ENCODE measurements around the gene DCXR. TPM values are rescaled to one million over a fixed set of nuclear protein-coding genes. Genes with fewer than 3 reads are reported as not detected.

The DCXR gene
- total and polyA plus RNA-seq, 2 of the 13 experiments (the other 11 are each of a cell fraction or from before 2014, with no cell fraction given) = 287 to 311 TPM

DNA sequence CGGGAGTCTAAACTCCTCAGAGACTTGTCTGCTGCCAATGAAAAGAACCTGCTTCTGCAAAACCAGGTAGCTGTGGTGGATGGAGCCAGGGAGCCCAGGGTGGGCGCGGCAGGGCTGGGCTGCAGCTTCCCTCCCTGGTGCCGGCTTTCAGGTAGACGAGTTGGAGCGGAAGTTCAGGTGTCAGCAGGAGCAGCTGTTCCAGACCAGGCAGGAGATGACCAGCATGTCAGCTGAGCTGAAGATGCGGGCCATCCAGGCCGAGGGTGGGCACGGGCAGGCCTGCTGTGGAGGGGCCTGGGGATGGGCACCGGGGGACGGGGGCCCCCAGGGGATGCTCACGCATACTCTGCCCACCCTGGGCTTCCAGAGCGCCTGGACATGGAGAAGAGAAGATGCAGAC is 9.3 kb downstream of the DCXR start:
- Histone ChIP-seq H3K4me2 (ENCODE audit: low read depth, low read length) (no peak overlapping the region), H3K27ac (ENCODE audit: extremely low read length, insufficient read depth, low read length) (no peak overlapping the region), H3K27me3 (ENCODE audit: control insufficient read depth in 1 of 2, insufficient read depth in 2 of 2, low read length in 2 of 2) (no peaks in the 10 kb centered on the region), H4K20me1 (ENCODE audit: insufficient read depth, low read length) (no peaks in the 10 kb centered on the region), H3K9me3 (ENCODE audit: low read length) (no peaks in the 10 kb centered on the region), H3K4me3 (replicated peaks in 1 of 3; ENCODE audit: insufficient read depth in 1 of 3, low read depth in 2 of 3, low read length in 3 of 3) (no peak overlapping the region), H2AFZ (ENCODE audit: low read length) (no peak overlapping the region), H3K9ac (ENCODE audit: insufficient read depth, low read depth, low read length) (no peak overlapping the region), H3K36me3 (replicated peaks in 1 of 2; ENCODE audit: control insufficient read depth in 1 of 2, insufficient read depth in 2 of 2, low read length in 2 of 2) (peaks cover 9 to 11% of the 10 kb centered on the region in 2 experiments; a peak in 4 of 5 replicates), H3K4me1 (ENCODE audit: insufficient read depth, low read length) (peaks cover 33% of the 10 kb centered on the region), H3K79me2 (ENCODE audit: insufficient read depth, low read length) (peaks cover 13% of the 10 kb centered on the region)
- intact Hi-C loops (cut with micrococcal nuclease; ENCODE audit: unreplicated experiment) (no loop called here), in situ Hi-C loops (cut with HindIII; ENCODE audit: extremely low pct_ligation_motif_present, low pct_unique_long_range_greater_than_20kb) (no loop called here)
- WGBS (ENCODE audit: low lambda C conversion rate) = 100% methylated on average over 8 of the region's 13 CpGs
- DNase-seq (ENCODE audit: low spot score) (no peak), FAIRE-seq (no peak), ATAC-seq (no peak)
- ChIA-PET POLR2A (interaction anchor here (2.2 kb wide), 1 partner anchor 9 kb away, joined by 7 read pairs; the partner anchor contains the start of gene DCXR), CTCF (ENCODE audit: low intra/inter-chr PET ratio, low total read pairs) (no interaction called here)
- no TSS peak for BruUV-seq (replicated peaks)
- TF ChIP-seq ZNF607 (CRISPR knock-in tag; IDR thresholded peaks at IDR 0.05; ENCODE audit: borderline replicate concordance) (no peak), ZNF121 (CRISPR knock-in tag; IDR thresholded peaks at IDR 0.05) (no peak), SMARCC2 (IDR thresholded peaks at IDR 0.05) (no peak), HOXA9 (CRISPR knock-in tag; IDR thresholded peaks at IDR 0.05; ENCODE audit: borderline replicate concordance) (no peak), ZBTB8A (CRISPR knock-in tag; IDR thresholded peaks at IDR 0.05; ENCODE audit: borderline replicate concordance, low read depth) (no peak), NCOA5 (CRISPR knock-in tag; IDR thresholded peaks at IDR 0.05) (no peak), EP300 (IDR thresholded peaks at IDR 0.05; ENCODE audit: low read depth in 2 of 2, low read length in 2 of 2) (no peak), EP300 (CRISPR knock-in tag; IDR thresholded peaks at IDR 0.05; ENCODE audit: borderline replicate concordance) (no peak), SNAPC2 (CRISPR knock-in tag; IDR thresholded peaks at IDR 0.05) (no peak), ZNF746 (CRISPR knock-in tag; IDR thresholded peaks at IDR 0.05) (no peak)
- TF ChIP-seq, protein P1, sequence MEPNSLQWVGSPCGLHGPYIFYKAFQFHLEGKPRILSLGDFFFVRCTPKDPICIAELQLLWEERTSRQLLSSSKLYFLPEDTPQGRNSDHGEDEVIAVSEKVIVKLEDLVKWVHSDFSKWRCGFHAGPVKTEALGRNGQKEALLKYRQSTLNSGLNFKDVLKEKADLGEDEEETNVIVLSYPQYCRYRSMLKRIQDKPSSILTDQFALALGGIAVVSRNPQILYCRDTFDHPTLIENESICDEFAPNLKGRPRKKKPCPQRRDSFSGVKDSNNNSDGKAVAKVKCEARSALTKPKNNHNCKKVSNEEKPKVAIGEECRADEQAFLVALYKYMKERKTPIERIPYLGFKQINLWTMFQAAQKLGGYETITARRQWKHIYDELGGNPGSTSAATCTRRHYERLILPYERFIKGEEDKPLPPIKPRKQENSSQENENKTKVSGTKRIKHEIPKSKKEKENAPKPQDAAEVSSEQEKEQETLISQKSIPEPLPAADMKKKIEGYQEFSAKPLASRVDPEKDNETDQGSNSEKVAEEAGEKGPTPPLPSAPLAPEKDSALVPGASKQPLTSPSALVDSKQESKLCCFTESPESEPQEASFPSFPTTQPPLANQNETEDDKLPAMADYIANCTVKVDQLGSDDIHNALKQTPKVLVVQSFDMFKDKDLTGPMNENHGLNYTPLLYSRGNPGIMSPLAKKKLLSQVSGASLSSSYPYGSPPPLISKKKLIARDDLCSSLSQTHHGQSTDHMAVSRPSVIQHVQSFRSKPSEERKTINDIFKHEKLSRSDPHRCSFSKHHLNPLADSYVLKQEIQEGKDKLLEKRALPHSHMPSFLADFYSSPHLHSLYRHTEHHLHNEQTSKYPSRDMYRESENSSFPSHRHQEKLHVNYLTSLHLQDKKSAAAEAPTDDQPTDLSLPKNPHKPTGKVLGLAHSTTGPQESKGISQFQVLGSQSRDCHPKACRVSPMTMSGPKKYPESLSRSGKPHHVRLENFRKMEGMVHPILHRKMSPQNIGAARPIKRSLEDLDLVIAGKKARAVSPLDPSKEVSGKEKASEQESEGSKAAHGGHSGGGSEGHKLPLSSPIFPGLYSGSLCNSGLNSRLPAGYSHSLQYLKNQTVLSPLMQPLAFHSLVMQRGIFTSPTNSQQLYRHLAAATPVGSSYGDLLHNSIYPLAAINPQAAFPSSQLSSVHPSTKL (CRISPR knock-in tag; IDR thresholded peaks at IDR 0.05) = no peak
- TF ChIP-seq, protein P2, sequence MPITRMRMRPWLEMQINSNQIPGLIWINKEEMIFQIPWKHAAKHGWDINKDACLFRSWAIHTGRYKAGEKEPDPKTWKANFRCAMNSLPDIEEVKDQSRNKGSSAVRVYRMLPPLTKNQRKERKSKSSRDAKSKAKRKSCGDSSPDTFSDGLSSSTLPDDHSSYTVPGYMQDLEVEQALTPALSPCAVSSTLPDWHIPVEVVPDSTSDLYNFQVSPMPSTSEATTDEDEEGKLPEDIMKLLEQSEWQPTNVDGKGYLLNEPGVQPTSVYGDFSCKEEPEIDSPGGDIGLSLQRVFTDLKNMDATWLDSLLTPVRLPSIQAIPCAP (CRISPR knock-in tag; IDR thresholded peaks at IDR 0.05; ENCODE audit: low read depth) = no peak
